GM18519 (cell line): ENCODE measurements around the gene TRAFD1.
"Not testable (repeated sequence)": the region's sequence is repeated elsewhere in the genome, so short reads cannot be mapped to it uniquely, and the experiment has no call there.

Experiments
- ATAC-seq: cut with Tn5 transposase; IDR thresholded peaks from one replicate; pipeline ENCODE4 v1.9.1; 2021; ENCODE audit warnings: mild to moderate bottlenecking, moderate library complexity; ENCODE audit not compliant: unreplicated experiment, low FRiP score

The TRAFD1 gene

GRCh38 chr12:112153893-112154219, 28.5 kb downstream of the TRAFD1 start:
- no peak for ATAC-seq

- not testable (repeated sequence) for ATAC-seq
Measured at GRCh38 chr12:112158461-112159145, 33.2 kb downstream of the TRAFD1 start.

GRCh38 chr12:112159146-112159541, 33.8 kb downstream of the TRAFD1 start:
- ATAC-seq = no peak

- no peak for ATAC-seq
Measured at GRCh38 chr12:112160611-112161010, 35.3 kb downstream of the TRAFD1 start.

- no peak for ATAC-seq
Measured at GRCh38 chr12:112161711-112162110, 36.4 kb downstream of the TRAFD1 start.

GRCh38 chr12:112162241-112162790, 37.0 kb downstream of the TRAFD1 start:
- ATAC-seq = no peak

- no peak for ATAC-seq
Measured at GRCh38 chr12:112163056-112163455, 37.7 kb downstream of the TRAFD1 start.

- no peak for ATAC-seq
Measured at GRCh38 chr12:112163471-112163991, 38.2 kb downstream of the TRAFD1 start.

GRCh38 chr12:112164011-112164660, 38.8 kb downstream of the TRAFD1 start:
- ATAC-seq = no peak

- ATAC-seq = no peak
Measured at GRCh38 chr12:112165624-112166023, 40.3 kb downstream of the TRAFD1 start.

- ATAC-seq = no peak
Measured at GRCh38 chr12:112166051-112167015, 41.0 kb downstream of the TRAFD1 start.

GRCh38 chr12:112167031-112167461, 41.7 kb downstream of the TRAFD1 start:
- no peak for ATAC-seq

- no peak for ATAC-seq
Measured at GRCh38 chr12:112167718-112168525, 42.6 kb downstream of the TRAFD1 start.

- no peak for ATAC-seq
Measured at GRCh38 chr12:112168561-112168971, 43.2 kb downstream of the TRAFD1 start.

- no peak for ATAC-seq
Measured at GRCh38 chr12:112169161-112169872, 44.0 kb downstream of the TRAFD1 start.

GRCh38 chr12:112169966-112170365, 44.6 kb downstream of the TRAFD1 start:
- ATAC-seq = no peak

GRCh38 chr12:112170376-112170775, 45.0 kb downstream of the TRAFD1 start:
- no peak for ATAC-seq

- no peak for ATAC-seq
Measured at GRCh38 chr12:112170971-112171596, 45.7 kb downstream of the TRAFD1 start.
